GM23248 (cell line): ENCODE measurements around the gene LRRFIP1. TPM values are rescaled to one million over a fixed set of nuclear protein-coding genes. Genes with fewer than 3 reads are reported as not detected.

Experiments
- DNase-seq: peaks from one replicate; pipeline ENCODE4 v3.0.0-alpha.2; 2015
- H2AFZ ChIP-seq: fragments of 200-600 bp; sonication (generic); 2 replicates; pipeline ENCODE4 v1.6.1; 2016; ENCODE audit warnings: antibody characterized with exemption
- H3F3A ChIP-seq: fragments of 200-600 bp; sonication (generic); 2 replicates; pipeline ENCODE4 v1.6.1; 2016; ENCODE audit warnings: mild to moderate bottlenecking, antibody characterized with exemption, mixed run types; ENCODE audit not compliant: insufficient read depth
- H3K27ac ChIP-seq: fragments of 200-600 bp; sonication (generic); 2 replicates; pipeline ENCODE4 v1.5.1; 2016; ENCODE audit warnings: mild to moderate bottlenecking
- H3K27me3 ChIP-seq: fragments of 200-600 bp; sonication (generic); replicated peaks from 2 replicates; pipeline ENCODE4 v1.6.1; 2016; ENCODE audit warnings: mild to moderate bottlenecking; ENCODE audit not compliant: insufficient read depth
- H3K36me3 ChIP-seq: fragments of 200-600 bp; sonication (generic); 2 replicates; pipeline ENCODE4 v1.6.1; 2016; ENCODE audit warnings: low read depth, mild to moderate bottlenecking
- H3K4me1 ChIP-seq: fragments of 200-600 bp; sonication (generic); 2 replicates; pipeline ENCODE4 v1.6.1; 2016; ENCODE audit warnings: mild to moderate bottlenecking; ENCODE audit not compliant: insufficient read depth
- H3K4me2 ChIP-seq: fragments of 200-600 bp; sonication (generic); one replicate; pipeline ENCODE4 v1.6.1; 2016; ENCODE audit warnings: mild to moderate bottlenecking; ENCODE audit not compliant: unreplicated experiment
- H3K4me3 ChIP-seq: fragments of 200-600 bp; sonication (generic); 2 replicates; pipeline ENCODE4 v1.5.1; 2016; ENCODE audit warnings: mild to moderate bottlenecking
- H3K79me2 ChIP-seq: fragments of 200-600 bp; sonication (generic); 2 replicates; pipeline ENCODE4 v1.6.1; 2016; ENCODE audit warnings: mild to moderate bottlenecking; ENCODE audit not compliant: insufficient read depth
- H3K9ac ChIP-seq: fragments of 200-600 bp; sonication (generic); 2 replicates; pipeline ENCODE4 v1.6.1; 2016; ENCODE audit warnings: mild to moderate bottlenecking
- H3K9me2 ChIP-seq: fragments of 200-600 bp; sonication (generic); 2 replicates; pipeline ENCODE4 v1.6.1; 2016; ENCODE audit warnings: mixed run types, mild to moderate bottlenecking, moderate library complexity; ENCODE audit not compliant: insufficient read depth
- H3K9me3 ChIP-seq: fragments of 200-600 bp; sonication (generic); one replicate; pipeline ENCODE4 v1.6.1; 2017; ENCODE audit warnings: low read depth
- H4K20me1 ChIP-seq: fragments of 200-600 bp; sonication (generic); 2 replicates; pipeline ENCODE4 v1.6.0; 2016; ENCODE audit not compliant: insufficient read depth
- EZH2 ChIP-seq: fragments of 200-600 bp; sonication (generic); IDR thresholded peaks from 2 replicates; pipeline ENCODE4 v1.6.1; 2018; ENCODE audit warnings: antibody characterized with exemption, mild to moderate bottlenecking; ENCODE audit not compliant: insufficient read depth, poor library complexity, severe bottlenecking
- EZH2phosphoT487 ChIP-seq: fragments of 200-600 bp; sonication (generic); IDR thresholded peaks from 2 replicates; pipeline ENCODE4 v1.6.1; 2018; ENCODE audit warnings: antibody characterized with exemption, moderate library complexity, mild to moderate bottlenecking, low read depth; ENCODE audit not compliant: insufficient read depth
- WGBS, 2 experiments: methylation state at CpG; one replicate each; pipeline ENCODE4 v1.1.6; 2015 to 2017; ENCODE audit warnings: low lambda C conversion rate in 2 of 2, low coverage in 1 of 2; ENCODE audit errors: missing lambda C conversion rate in 2 of 2; 5-methylcytosine and 5-hydroxymethylcytosine counted together
- in situ Hi-C: fragments of 300-500 bp; cut with MboI; formaldehyde crosslinking; loops from 2 replicates; pipeline ENCODE4 v1.15.0; 2020
- polyA plus RNA-seq: library from polyadenylated mRNA; unstranded; fragments of >200 nt; fragmentation: Nextera tagmentation; extraction: Ambion mirVana; gene quantifications from 2 replicates; pipeline ENCODE4 v1.2.1, GENCODE V29; 2016
- total RNA-seq: library from RNA; depleted of rRNA; stranded (reverse); fragments of >200 nt; shearing (Covaris generic); gene quantifications from 2 replicates; pipeline ENCODE4 v1.2.3, GENCODE V29; 2014

LRRFIP1 gene
- total and polyA plus RNA-seq, 2 experiments from 2014 or later = 84.4 to 159 TPM

- Histone ChIP-seq H3K4me1 (no peaks in the 10 kb centered on the region), H2AFZ (no peak within 1 kb of the TSS), H3K27me3 (no peaks in the 10 kb centered on the region), H3K9me3 (no peaks in the 10 kb centered on the region), H3K4me2 (no peak within 1 kb of the TSS), H3K9me2 (no peaks in the 10 kb centered on the region), H3K9ac (no peak within 1 kb of the TSS), H3K27ac (no peak within 1 kb of the TSS), H4K20me1 (no peaks in the 10 kb centered on the region), H3K79me2 (no peaks in the 10 kb centered on the region), H3K36me3 (no peaks in the 10 kb centered on the region), H3F3A (no peaks in the 10 kb centered on the region), H3K4me3 (no peak within 1 kb of the TSS)
- no peak for DNase-seq
- no peak for TF ChIP-seq EZH2
- TF ChIP-seq EZH2phosphoT487 = no peak
- in situ Hi-C loops = no loop called here
- WGBS, 2 experiments = 67 to 72% methylated on average over 60 to 84 of the region's 84 CpGs
Measured at GRCh38 chr2:237798236-237799059, 171.1 kb downstream of the LRRFIP1 start, which contains the start of gene RBM44. Gene RBM44, plus strand, starts transcription at chr2:237798779. Its CDS starts 14,831 bp downstream, at chr2:237813610.

GRCh38 chr2:237799060-237799428 is 171.7 kb downstream of the LRRFIP1 start:
- no peaks in the 10 kb centered on the region for H3K9me3 ChIP-seq
- H2AFZ ChIP-seq = no peak overlapping the region
- no peak for DNase-seq
- no peaks in the 10 kb centered on the region for H3K79me2 ChIP-seq
- TF ChIP-seq EZH2 (no peak), EZH2phosphoT487 (no peak)
- WGBS, 2 experiments = 77 to 88% methylated on average over 26 to 34 of the region's 34 CpGs
- H3F3A ChIP-seq = no peaks in the 10 kb centered on the region
- H3K27ac ChIP-seq = no peak overlapping the region
- no peaks in the 10 kb centered on the region for H3K36me3 ChIP-seq
- no peaks in the 10 kb centered on the region for H3K27me3 ChIP-seq
- no peaks in the 10 kb centered on the region for H3K4me1 ChIP-seq
- in situ Hi-C loops = no loop called here
- H3K4me2 ChIP-seq = no peak overlapping the region
- H3K4me3 ChIP-seq = no peak overlapping the region
- H4K20me1 ChIP-seq = no peaks in the 10 kb centered on the region
- no peaks in the 10 kb centered on the region for H3K9me2 ChIP-seq
- no peak overlapping the region for H3K9ac ChIP-seq

- H3K27me3 ChIP-seq = no peaks in the 10 kb centered on the region
- TF ChIP-seq EZH2 = no peak
- no peak for TF ChIP-seq EZH2phosphoT487
- H3K9me2 ChIP-seq = no peaks in the 10 kb centered on the region
- H4K20me1 ChIP-seq = no peaks in the 10 kb centered on the region
- no peak overlapping the region for H3K4me2 ChIP-seq
- no peak for DNase-seq
- no peak overlapping the region for H2AFZ ChIP-seq
- H3F3A ChIP-seq = no peaks in the 10 kb centered on the region
- in situ Hi-C loops = no loop called here
- H3K9ac ChIP-seq = no peak overlapping the region
- H3K9me3 ChIP-seq = no peaks in the 10 kb centered on the region
- 93 to 96% methylated on average over 2 of the region's 2 CpGs for WGBS, 2 experiments
- no peak overlapping the region for H3K27ac ChIP-seq
- H3K79me2 ChIP-seq = no peaks in the 10 kb centered on the region
- H3K4me1 ChIP-seq = no peaks in the 10 kb centered on the region
- H3K4me3 ChIP-seq = no peak overlapping the region
- no peaks in the 10 kb centered on the region for H3K36me3 ChIP-seq
Measured at GRCh38 chr2:237801466-237801865, 174.1 kb downstream of the LRRFIP1 start.

GRCh38 chr2:237806334-237806733 is 178.9 kb downstream of the LRRFIP1 start:
- no peak overlapping the region for H3K27ac ChIP-seq
- no peaks in the 10 kb centered on the region for H3K79me2 ChIP-seq
- no peak overlapping the region for H3K4me3 ChIP-seq
- WGBS, 2 experiments = 34 to 35% methylated on average over 2 of the region's 2 CpGs
- no peak overlapping the region for H3K4me2 ChIP-seq
- DNase-seq = peak; percentile 59
- no peak overlapping the region for H3K9ac ChIP-seq
- in situ Hi-C loops = no loop called here
- no peaks in the 10 kb centered on the region for H3F3A ChIP-seq
- 0 out of 2 replicates have a peak, but pooled peaks cover 18% of the 10 kb centered on the region for H3K27me3 ChIP-seq
- H2AFZ ChIP-seq = no peak overlapping the region
- no peaks in the 10 kb centered on the region for H3K36me3 ChIP-seq
- no peaks in the 10 kb centered on the region for H3K4me1 ChIP-seq
- H3K9me2 ChIP-seq = no peaks in the 10 kb centered on the region
- TF ChIP-seq EZH2phosphoT487 (no peak), EZH2 (no peak)
- no peaks in the 10 kb centered on the region for H3K9me3 ChIP-seq
- no peaks in the 10 kb centered on the region for H4K20me1 ChIP-seq
